Spleen (tissue), 11 donors: Measurements from ENCODE around the gene PSMD14. TPM values are rescaled to one million over a fixed set of nuclear protein-coding genes. Genes with fewer than 3 reads are reported as not detected.

ENCODE experiments used
- DNase-seq: peaks from one replicate; pipeline ENCODE4 v3.0.0-alpha.2; 2020
- H3K27ac ChIP-seq, 8 donors: fragments of 200-600 bp; sonication (generic) in 7 of 8; 1 replicate in 4 of 8; 2 replicates in 4 of 8; pipeline versions ENCODE4 v1.5.0 to v1.8.0; 2016 to 2021; ENCODE audit warnings: inconsistent platforms in 4 of 8, mild to moderate bottlenecking in 4 of 8, moderate library complexity in 1 of 8
- H3K27me3 ChIP-seq, 7 donors: fragments of 200-600 bp; sonication (generic) in 6 of 7; replicated peaks in 1 of 7; 1 replicate in 4 of 7; 2 replicates in 3 of 7; pipeline versions ENCODE4 v1.5.0 to v1.8.0; 2016 to 2021; ENCODE audit warnings: inconsistent platforms in 3 of 7, mild to moderate bottlenecking in 1 of 7
- H3K36me3 ChIP-seq, 6 donors: fragments of 200-600 bp; sonication (generic) in 5 of 6; 1 replicate in 4 of 6; 2 replicates in 2 of 6; pipeline versions ENCODE4 v1.5.0 to v1.8.0; 2016 to 2021; ENCODE audit warnings: inconsistent platforms in 2 of 6
- H3K4me1 ChIP-seq, 6 donors: fragments of 200-600 bp; sonication (generic) in 5 of 6; 1 replicate in 3 of 6; 2 replicates in 3 of 6; pipeline versions ENCODE4 v1.5.0 to v1.8.0; 2016 to 2021; ENCODE audit warnings: inconsistent platforms in 3 of 6
- H3K4me3 ChIP-seq, 8 donors: fragments of 200-600 bp; sonication (generic) in 7 of 8; 1 replicate in 4 of 8; 2 replicates in 4 of 8; pipeline versions ENCODE4 v1.5.0 to v1.8.0; 2016 to 2021; ENCODE audit warnings: inconsistent platforms in 4 of 8, mild to moderate bottlenecking in 4 of 8, moderate library complexity in 2 of 8
- H3K9me3 ChIP-seq, 8 donors: fragments of 200-600 bp; sonication (generic) in 7 of 8; 1 replicate in 4 of 8; 2 replicates in 4 of 8; pipeline versions ENCODE4 v1.5.0 to v1.8.0; 2016 to 2021; ENCODE audit warnings: inconsistent platforms in 4 of 8
- CTCF ChIP-seq, 11 experiments: fragments of 200-600 bp in 7 of 11; fragments of 450-650 bp in 4 of 11; sonication (generic) in 4 of 11; IDR thresholded peaks in 8 of 11; conservative IDR thresholded peaks in 3 of 11; 1 replicate in 7 of 11; 2 replicates in 4 of 11; pipeline versions ENCODE4 v1.4.0 to v1.8.0; 2016 to 2021; ENCODE audit warnings: antibody characterized with exemption in 11 of 11, inconsistent platforms in 4 of 11, mild to moderate bottlenecking in 1 of 11
- POLR2A ChIP-seq, 3 donors: fragments of 450-650 bp; IDR thresholded peaks; one replicate each; pipeline ENCODE4 v1.5.1; 2017; ENCODE audit warnings: antibody characterized with exemption in 3 of 3, mild to moderate bottlenecking in 1 of 3
- POLR2AphosphoS5 ChIP-seq, 3 donors: sonication (generic); formaldehyde crosslinking; IDR thresholded peaks; one replicate each; pipeline ENCODE4 v1.5.1; 2017; ENCODE audit warnings: antibody characterized with exemption in 3 of 3
- WGBS, 5 donors: extraction: QIAGEN DNeasy Blood & Tissue Kit in 3 of 5; methylation state at CpG; one replicate each; pipeline versions ENCODE4 v1.1.5 to v1.1.7; 2013 to 2018; 5-methylcytosine and 5-hydroxymethylcytosine counted together
- intact Hi-C: fragments of 100-400 bp; cut with DNase I; formaldehyde crosslinking; loops from one replicate; pipeline ENCODE4 v1.15.0; 2023; ENCODE audit warnings: low total_unique reads
- polyA plus RNA-seq, 3 donors: library from polyadenylated mRNA; stranded (reverse); fragments of 200-250 nt; gene quantifications; one replicate each; pipeline ENCODE4 v1.2.1, GENCODE V29; 2013
- total RNA-seq, 7 donors: library from RNA; depleted of rRNA in 3 of 7; stranded (reverse); fragments of >200 nt in 3 of 7; fragmentation: NEBNext Ultra II Directional in 4 of 7; extraction: Animal tissue kit (Norgen Biotek cat#: 25700) in 4 of 7; gene quantifications; one replicate each; pipeline versions ENCODE4 v1.1.0 to v1.2.1, GENCODE V29; 2016 to 2021
- donor health status: healthy with polysubstance abuse.
- donor health status: DM: no; HTN: no; CAD: no; lungs with moderate emphysema.
- donor health status: DM: no; HTN: no; CAD: no.
- donor health status: Bipolar disorder and iron deficiency.
- donor health status: healthy.
- donor health status: DM: no; HTN: no; CAD: no.
- donor health status: DM: yes; HTN: yes; CAD: no.

PSMD14 gene
- total and polyA plus RNA-seq, 10 donors, result 23.5 to 47.7 (median 29.3) TPM

- no peak overlapping the region for H3K27ac ChIP-seq
Measured at GRCh38 chr2:161324876-161325275, 16.7 kb downstream of the PSMD14 start.

GRCh38 chr2:161327582-161327981 is 19.4 kb downstream of the PSMD14 start:
- TF ChIP-seq POLR2AphosphoS5 (IDR thresholded peaks at IDR 0.05) (no peak), POLR2A (IDR thresholded peaks at IDR 0.05) (no peak), CTCF (IDR thresholded peaks at IDR 0.05 in 8 of 11, conservative IDR thresholded peaks at IDR 0.05 in 3 of 11) (no peak)
- no peak for DNase-seq
- intact Hi-C loops, result no loop called here

More at GRCh38 chr2:161324876-161325275, 16.7 kb downstream of the PSMD14 start:
- Histone ChIP-seq H3K9me3 (no peaks in the 10 kb centered on the region), H3K4me1 (no peaks in the 10 kb centered on the region), H3K36me3 (peaks cover 0 to 56% (median 15%) of the 10 kb centered on the region in 6 donors), H3K27me3 (no peaks in the 10 kb centered on the region), H3K4me3 (no peak overlapping the region)
- DNase-seq, result no peak
- intact Hi-C loops, result no loop called here
- no peak for TF ChIP-seq POLR2A (IDR thresholded peaks at IDR 0.05)
- no peak for TF ChIP-seq CTCF (IDR thresholded peaks at IDR 0.05 in 8 of 11, conservative IDR thresholded peaks at IDR 0.05 in 3 of 11)
- TF ChIP-seq POLR2AphosphoS5 (IDR thresholded peaks at IDR 0.05), result no peak

GRCh38 chr2:161332371-161332967 is 24.2 kb downstream of the PSMD14 start:
- H3K36me3 ChIP-seq, result peaks cover 0 to 4% (median 0%) of the 10 kb centered on the region in 6 donors
- no peak for TF ChIP-seq CTCF (IDR thresholded peaks at IDR 0.05 in 8 of 11, conservative IDR thresholded peaks at IDR 0.05 in 3 of 11)
- TF ChIP-seq POLR2AphosphoS5 (IDR thresholded peaks at IDR 0.05), result no peak
- TF ChIP-seq POLR2A (IDR thresholded peaks at IDR 0.05), result no peak
- no peaks in the 10 kb centered on the region for H3K27me3 ChIP-seq
- H3K4me1 ChIP-seq, result no peaks in the 10 kb centered on the region
- H3K27ac ChIP-seq, result no peak overlapping the region
- no peak for DNase-seq
- intact Hi-C loops, result no loop called here
- no peaks in the 10 kb centered on the region for H3K9me3 ChIP-seq
- no peak overlapping the region for H3K4me3 ChIP-seq

More at GRCh38 chr2:161327582-161327981, 19.4 kb downstream of the PSMD14 start:
- no peaks in the 10 kb centered on the region for H3K27me3 ChIP-seq
- peaks cover 0 to 37% (median 11%) of the 10 kb centered on the region in 6 donors for H3K36me3 ChIP-seq
- H3K27ac ChIP-seq, result no peak overlapping the region
- no peaks in the 10 kb centered on the region for H3K4me1 ChIP-seq
- no peak overlapping the region for H3K4me3 ChIP-seq
- no peaks in the 10 kb centered on the region for H3K9me3 ChIP-seq
- 86 to 90% (median 88%) methylated on average over 1 of the region's 1 CpG for WGBS, 5 donors

GRCh38 chr2:161335626-161336025 is 27.4 kb downstream of the PSMD14 start:
- intact Hi-C loops, result no loop called here
- TF ChIP-seq POLR2AphosphoS5 (IDR thresholded peaks at IDR 0.05), result no peak
- no peak for TF ChIP-seq CTCF (IDR thresholded peaks at IDR 0.05 in 8 of 11, conservative IDR thresholded peaks at IDR 0.05 in 3 of 11)
- no peak overlapping the region for H3K4me3 ChIP-seq
- 94 to 98% (median 95%) methylated on average over 2 of the region's 2 CpGs for WGBS, 5 donors
- peaks cover 0 to 12% (median 0%) of the 10 kb centered on the region in 6 donors for H3K36me3 ChIP-seq
- H3K4me1 ChIP-seq, result no peaks in the 10 kb centered on the region
- no peak overlapping the region for H3K27ac ChIP-seq
- H3K27me3 ChIP-seq, result no peaks in the 10 kb centered on the region
- no peak for DNase-seq
- H3K9me3 ChIP-seq, result peaks cover 0 to 3% (median 0%) of the 10 kb centered on the region in 8 donors
